GM19240 (cell line): ENCODE results near the gene C5orf47.
"Not testable (repeated sequence)": the region's sequence is repeated elsewhere in the genome, so short reads cannot be mapped to it uniquely, and the experiment has no call there.

ENCODE experiments used
- DNase-seq: peaks from one replicate; pipeline ENCODE4 v3.0.0; 2011; ENCODE audit warnings: low spot score; ENCODE audit not compliant: insufficient read length

The C5orf47 gene

GRCh38 chr5:173970878-173971650 lies 17.9 kb upstream of the C5orf47 start:
- DNase-seq = no peak

- DNase-seq = no peak
Measured at GRCh38 chr5:173971681-173972345, 17.2 kb upstream of the C5orf47 start.

GRCh38 chr5:173972607-173972924 lies 16.4 kb upstream of the C5orf47 start:
- DNase-seq = no peak

GRCh38 chr5:173972925-173973615 lies 15.9 kb upstream of the C5orf47 start:
- peak; percentile 68 for DNase-seq

GRCh38 chr5:173973616-173973969 lies 15.4 kb upstream of the C5orf47 start:
- no peak for DNase-seq

- no peak for DNase-seq
Measured at GRCh38 chr5:173974688-173975239, 14.2 kb upstream of the C5orf47 start.

- DNase-seq = no peak
Measured at GRCh38 chr5:173981185-173981761, 7.7 kb upstream of the C5orf47 start.

- no peak for DNase-seq
Measured at GRCh38 chr5:173984218-173984617, 4.8 kb upstream of the C5orf47 start.

GRCh38 chr5:173989432-173990082 lies 587 bp downstream of the C5orf47 start:
- DNase-seq = no peak

- DNase-seq = no peak
Measured at GRCh38 chr5:173997331-173997730, 8.4 kb downstream of the C5orf47 start.

GRCh38 chr5:173998531-173998930 lies 9.6 kb downstream of the C5orf47 start:
- no peak for DNase-seq

- DNase-seq = no peak
Measured at GRCh38 chr5:174000076-174000475, 11.1 kb downstream of the C5orf47 start.

GRCh38 chr5:174003795-174004194 lies 14.8 kb downstream of the C5orf47 start:
- DNase-seq = no peak

- DNase-seq = no peak
Measured at GRCh38 chr5:174008922-174009321, 20.0 kb downstream of the C5orf47 start.

GRCh38 chr5:174010365-174010764 lies 21.4 kb downstream of the C5orf47 start:
- no peak for DNase-seq

GRCh38 chr5:174011441-174011840 lies 22.5 kb downstream of the C5orf47 start:
- DNase-seq = no peak

- not testable (repeated sequence) for DNase-seq
Measured at GRCh38 chr5:174020069-174020927, 31.3 kb downstream of the C5orf47 start.

- no peak for DNase-seq
Measured at GRCh38 chr5:174020928-174021304, 31.9 kb downstream of the C5orf47 start.

GRCh38 chr5:174022384-174023095 lies 33.6 kb downstream of the C5orf47 start:
- no peak for DNase-seq

GRCh38 chr5:174030286-174030685 lies 41.3 kb downstream of the C5orf47 start:
- DNase-seq = no peak
